ENCODE measurements around the gene RNU6-8. TPM values are rescaled to one million over a fixed set of nuclear protein-coding genes. Genes with fewer than 3 reads are reported as not detected.
A peak's percentile ranks its signal among the peaks of the same experiment; 100 is the strongest.

Gene RNU6-8
- total RNA-seq, 1 experiment from 2014 or later, result not detected

DNA sequence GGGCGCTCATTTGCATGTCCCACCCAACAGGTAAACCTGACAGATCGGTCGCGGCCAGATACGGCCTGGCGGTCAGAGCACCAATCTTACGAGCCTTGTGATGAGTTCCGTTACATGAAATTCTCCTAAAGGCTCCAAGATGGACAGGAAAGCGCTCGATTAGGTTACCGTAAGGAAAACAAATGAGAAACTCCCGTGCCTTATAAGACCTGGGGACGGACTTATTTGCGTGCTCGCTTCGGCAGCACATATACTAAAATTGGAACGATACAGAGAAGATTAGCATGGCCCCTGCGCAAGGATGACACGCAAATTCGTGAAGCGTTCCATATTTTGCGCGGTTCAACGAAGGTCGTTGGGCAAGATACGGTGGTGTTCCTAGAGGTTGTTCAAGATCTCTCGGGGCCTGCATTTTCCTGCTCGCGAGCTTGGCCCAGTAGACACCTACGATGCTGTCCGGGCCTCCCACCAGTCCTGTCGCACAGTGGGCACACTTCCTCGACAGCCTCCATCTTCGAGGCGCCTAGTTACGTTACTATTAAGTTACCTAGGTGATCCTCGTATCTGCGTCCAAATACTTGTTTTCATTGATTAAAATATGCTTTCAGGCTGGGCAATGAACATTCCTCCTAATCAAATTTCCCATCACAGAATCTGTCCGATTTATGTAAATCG lies 1.1 kb downstream of the RNU6-8 start, which contains the start of gene RNU6-7:
TSS of gene RNU6-7 (plus strand) at position 230 of the 675 bp plus-strand sequence.
- no peak for TF ChIP-seq EZH2 (IDR thresholded peaks at IDR 0.05; ENCODE audit: low read depth)
- TF ChIP-seq, protein P1, sequence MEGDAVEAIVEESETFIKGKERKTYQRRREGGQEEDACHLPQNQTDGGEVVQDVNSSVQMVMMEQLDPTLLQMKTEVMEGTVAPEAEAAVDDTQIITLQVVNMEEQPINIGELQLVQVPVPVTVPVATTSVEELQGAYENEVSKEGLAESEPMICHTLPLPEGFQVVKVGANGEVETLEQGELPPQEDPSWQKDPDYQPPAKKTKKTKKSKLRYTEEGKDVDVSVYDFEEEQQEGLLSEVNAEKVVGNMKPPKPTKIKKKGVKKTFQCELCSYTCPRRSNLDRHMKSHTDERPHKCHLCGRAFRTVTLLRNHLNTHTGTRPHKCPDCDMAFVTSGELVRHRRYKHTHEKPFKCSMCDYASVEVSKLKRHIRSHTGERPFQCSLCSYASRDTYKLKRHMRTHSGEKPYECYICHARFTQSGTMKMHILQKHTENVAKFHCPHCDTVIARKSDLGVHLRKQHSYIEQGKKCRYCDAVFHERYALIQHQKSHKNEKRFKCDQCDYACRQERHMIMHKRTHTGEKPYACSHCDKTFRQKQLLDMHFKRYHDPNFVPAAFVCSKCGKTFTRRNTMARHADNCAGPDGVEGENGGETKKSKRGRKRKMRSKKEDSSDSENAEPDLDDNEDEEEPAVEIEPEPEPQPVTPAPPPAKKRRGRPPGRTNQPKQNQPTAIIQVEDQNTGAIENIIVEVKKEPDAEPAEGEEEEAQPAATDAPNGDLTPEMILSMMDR (conservative IDR thresholded peaks at IDR 0.05), result no peak
- Histone ChIP-seq H3K4me1 (replicated peaks; ENCODE audit: insufficient read depth) (peaks cover 13% of the 10 kb centered on the region; the same call in 1 of the 2 replicates), H3F3A (ENCODE audit: insufficient read depth, low read depth) (peaks cover 14% of the 10 kb centered on the region; the same call in 1 of the 2 replicates), H3K79me2 (ENCODE audit: low read depth) (no peaks in the 10 kb centered on the region), H3K36me3 (ENCODE audit: low read depth) (no peaks in the 10 kb centered on the region), H3K9me2 (ENCODE audit: insufficient read depth) (no peaks in the 10 kb centered on the region), H2AFZ (peak within 1 kb of the TSS; percentile 99), H3K27ac (peak within 1 kb of the TSS; percentile 86), H3K4me2 (peak within 1 kb of the TSS; percentile 87), H4K20me1 (ENCODE audit: insufficient read depth) (no peaks in the 10 kb centered on the region), H3K9me3 (ENCODE audit: insufficient read depth, low read depth) (no peaks in the 10 kb centered on the region), H3K4me3 (peak within 1 kb of the TSS; percentile 88), H3K27me3 (ENCODE audit: insufficient read depth, low read depth) (no peaks in the 10 kb centered on the region)
- intact Hi-C loops (cut with micrococcal nuclease; ENCODE audit: unreplicated experiment), result loop anchor here (2.0 kb wide), 1 partner anchor 129 kb away; no protein-coding TSS in a partner anchor
- DNase-seq, result peak in 1 of 2 experiments; percentile 42
- BruUV-seq (replicated peaks), result no TSS peak
- POLR2A ChIA-PET (ENCODE audit: unreplicated experiment), result no interaction called here
- CTCF ChIA-PET, result no interaction called here

DNA sequence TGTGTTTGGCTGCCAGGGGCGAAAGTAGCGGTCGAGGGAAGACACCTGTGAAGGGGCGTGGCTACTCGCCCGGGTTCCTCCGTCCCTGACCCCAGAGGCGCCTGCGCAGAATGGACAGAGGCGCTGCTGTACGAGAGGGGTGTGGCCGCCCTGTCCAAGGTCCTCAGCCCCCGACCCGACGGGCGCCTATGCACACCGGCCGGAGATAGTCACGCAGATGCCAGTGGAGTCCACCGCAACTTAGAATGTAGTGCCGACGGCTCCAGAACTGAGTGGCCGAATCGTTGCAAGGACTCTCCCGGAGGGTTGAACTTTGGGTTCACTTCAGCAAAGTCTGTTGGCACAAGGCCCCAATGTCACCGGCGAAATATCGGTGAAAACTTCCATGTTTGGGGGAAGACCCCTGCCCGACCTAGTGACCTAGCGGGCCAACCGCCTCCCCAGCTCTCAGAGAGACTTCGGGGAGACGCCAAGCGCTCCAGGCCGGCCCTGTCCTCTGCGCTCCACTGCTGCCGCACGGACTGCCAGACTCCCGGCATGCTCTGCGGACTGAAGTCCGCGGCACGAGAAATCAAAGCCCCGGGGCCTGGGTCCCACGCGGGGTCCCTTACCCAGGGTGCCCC lies 1.8 kb downstream of the RNU6-8 start:
- intact Hi-C loops (cut with micrococcal nuclease; ENCODE audit: unreplicated experiment), result no loop called here
- peak overlapping the region; percentile 60 for H3K27ac ChIP-seq
- no peaks in the 10 kb centered on the region for H3K79me2 ChIP-seq (ENCODE audit: low read depth)
- H3K4me2 ChIP-seq, result peak overlapping the region; percentile 87
- POLR2A ChIA-PET (ENCODE audit: unreplicated experiment), result no interaction called here
- TF ChIP-seq, protein P1 (conservative IDR thresholded peaks at IDR 0.05), result no peak
- no peak for TF ChIP-seq EZH2 (IDR thresholded peaks at IDR 0.05; ENCODE audit: low read depth)
- H3F3A ChIP-seq (ENCODE audit: insufficient read depth, low read depth), result peaks cover 14% of the 10 kb centered on the region; the same call in 1 of the 2 replicates
- CTCF ChIA-PET, result no interaction called here
- H3K27me3 ChIP-seq (ENCODE audit: insufficient read depth, low read depth), result no peaks in the 10 kb centered on the region
- no peaks in the 10 kb centered on the region for H3K9me2 ChIP-seq (ENCODE audit: insufficient read depth)
- peak overlapping the region; percentile 99 for H2AFZ ChIP-seq
- no peaks in the 10 kb centered on the region for H4K20me1 ChIP-seq (ENCODE audit: insufficient read depth)
- peaks cover 13% of the 10 kb centered on the region; the same call in 1 of the 2 replicates for H3K4me1 ChIP-seq (replicated peaks; ENCODE audit: insufficient read depth)
- DNase-seq, result peak in 1 of 2 experiments; percentile 88
- peak overlapping the region; percentile 88 for H3K4me3 ChIP-seq
- no peaks in the 10 kb centered on the region for H3K9me3 ChIP-seq (ENCODE audit: insufficient read depth, low read depth)
- BruUV-seq (replicated peaks), result no TSS peak
- no peaks in the 10 kb centered on the region for H3K36me3 ChIP-seq (ENCODE audit: low read depth)

GRCh38 chr14:32200368-32201192 lies 2.5 kb downstream of the RNU6-8 start:
- intact Hi-C loops (cut with micrococcal nuclease; ENCODE audit: unreplicated experiment), result no loop called here
- POLR2A ChIA-PET (ENCODE audit: unreplicated experiment), result no interaction called here
- peak in 1 of 2 experiments; percentile 78 for DNase-seq

More at GRCh38 chr14:32200368-32201192, 2.5 kb downstream of the RNU6-8 start:
- Histone ChIP-seq H3K27ac (peak overlapping the region; percentile 60; the same call in 1 of the 2 replicates), H3K9me2 (ENCODE audit: insufficient read depth) (no peaks in the 10 kb centered on the region), H3K36me3 (ENCODE audit: low read depth) (no peaks in the 10 kb centered on the region), H3K9me3 (ENCODE audit: insufficient read depth, low read depth) (no peaks in the 10 kb centered on the region), H3K4me1 (replicated peaks; ENCODE audit: insufficient read depth) (peaks cover 13% of the 10 kb centered on the region; the same call in 1 of the 2 replicates), H3K4me2 (peak overlapping the region; percentile 87), H2AFZ (peak overlapping the region; percentile 99), H3K4me3 (peak overlapping the region; percentile 88), H4K20me1 (ENCODE audit: insufficient read depth) (no peaks in the 10 kb centered on the region), H3F3A (ENCODE audit: insufficient read depth, low read depth) (peaks cover 14% of the 10 kb centered on the region; the same call in 1 of the 2 replicates), H3K27me3 (ENCODE audit: insufficient read depth, low read depth) (no peaks in the 10 kb centered on the region), H3K79me2 (ENCODE audit: low read depth) (no peaks in the 10 kb centered on the region)
- TF ChIP-seq, protein P1 (conservative IDR thresholded peaks at IDR 0.05), result no peak
- no peak for TF ChIP-seq EZH2 (IDR thresholded peaks at IDR 0.05; ENCODE audit: low read depth)
- BruUV-seq (replicated peaks), result no TSS peak
- CTCF ChIA-PET, result no interaction called here
